Gastrocnemius medialis (tissue), 4 donors: ENCODE measurements around the gene SYS1. TPM values are rescaled to one million over a fixed set of nuclear protein-coding genes. Genes with fewer than 3 reads are reported as not detected.

Experiments
- ATAC-seq, 2 donors: fragments of 150-250 bp; one replicate each; pipeline ENCODE4 v1.9.1; 2016
- DNase-seq, 2 donors: peaks; one replicate each; pipeline ENCODE4 v3.0.0-alpha.2; 2019
- H3K27ac ChIP-seq, 4 donors: fragments of 200-600 bp; sonication (generic); 1 replicate in 1 of 4; 2 replicates in 3 of 4; pipeline ENCODE4 v1.5.1; 2016 to 2018; ENCODE audit warnings: mild to moderate bottlenecking in 2 of 4, moderate library complexity in 1 of 4
- H3K27me3 ChIP-seq, 3 donors: fragments of 200-600 bp; sonication (generic) in 2 of 3; 1 replicate in 1 of 3; 2 replicates in 2 of 3; pipeline versions ENCODE4 v1.5.1 to v1.6.0; 2016 to 2019; ENCODE audit warnings: mild to moderate bottlenecking in 1 of 3, moderate library complexity in 1 of 3
- H3K36me3 ChIP-seq, 2 donors: fragments of 200-600 bp; sonication (generic) in 1 of 2; one replicate each; pipeline ENCODE4 v1.5.1; 2017 to 2018
- H3K4me1 ChIP-seq, 2 donors: fragments of 200-600 bp; sonication (generic) in 1 of 2; one replicate each; pipeline ENCODE4 v1.5.1; 2016 to 2017; ENCODE audit warnings: mild to moderate bottlenecking in 2 of 2
- H3K4me3 ChIP-seq, 4 donors: fragments of 200-600 bp; sonication (generic) in 3 of 4; 1 replicate in 1 of 4; 2 replicates in 3 of 4; pipeline ENCODE4 v1.5.1; 2016 to 2019; ENCODE audit warnings: mild to moderate bottlenecking in 2 of 4
- H3K9me3 ChIP-seq, 3 donors: fragments of 200-600 bp; sonication (generic) in 2 of 3; 1 replicate in 1 of 3; 2 replicates in 2 of 3; pipeline ENCODE4 v1.5.1; 2016 to 2019
- POLR2A ChIP-seq, 2 donors: fragments of 450-650 bp; IDR thresholded peaks; one replicate each; pipeline ENCODE4 v1.6.1; 2017; ENCODE audit warnings: antibody characterized with exemption in 2 of 2, mild to moderate bottlenecking in 2 of 2, moderate library complexity in 2 of 2
- in situ Hi-C, 4 donors: fragments of 200-750 bp; cut with MboI; loops; one replicate each; pipeline versions ENCODE4 v1.15.0 to v1.8.0; 2017; ENCODE audit warnings: low sequenced_read_pairs in 4 of 4
- intact Hi-C: fragments of 100-400 bp; cut with DNase I; formaldehyde crosslinking; loops from one replicate; pipeline ENCODE4 v1.15.1; 2023; ENCODE audit warnings: low total_unique reads
- total RNA-seq, 4 donors: library from RNA; depleted of rRNA; stranded (reverse); fragments of >200 nt; gene quantifications; one replicate each; pipeline versions ENCODE4 v1.1.0 to v1.2.3, GENCODE V29; 2016
- TF ChIP-seq, protein P1 (sequence below), 5 experiments: fragments of 450-650 bp in 3 of 5; fragments of 200-600 bp in 2 of 5; sonication (generic) in 2 of 5; IDR thresholded peaks in 4 of 5; conservative IDR thresholded peaks in 1 of 5; 1 replicate in 4 of 5; 2 replicates in 1 of 5; pipeline ENCODE4 v1.5.1; 2016 to 2019; ENCODE audit warnings: antibody characterized with exemption in 5 of 5, mild to moderate bottlenecking in 3 of 5, moderate library complexity in 3 of 5

Gene SYS1
- total RNA-seq, 4 donors from 2014 or later, result 34.0 to 59.5 (median 43.7) TPM

DNA sequence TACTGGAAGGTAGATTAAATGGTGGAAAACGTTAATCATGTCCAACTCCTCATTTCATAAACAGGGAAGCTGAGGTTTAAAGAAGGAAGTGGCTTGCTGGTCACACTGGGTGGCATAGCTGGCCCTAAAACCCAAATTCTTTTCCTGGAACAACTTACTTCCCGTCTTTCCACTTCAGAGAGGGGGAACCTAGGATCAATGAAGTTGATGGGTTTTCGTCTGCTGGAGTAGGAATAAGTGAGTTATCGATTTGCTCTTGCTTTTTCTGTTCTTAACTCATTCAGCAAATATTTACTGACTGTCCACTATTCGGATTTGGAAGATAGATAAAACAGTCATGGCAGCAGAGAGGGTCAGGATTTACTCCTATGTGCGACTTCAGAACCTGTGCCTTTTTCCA lies 1.2 kb upstream of the SYS1 start:
- ATAC-seq, result no peak
- peaks cover 37 to 39% of the 10 kb centered on the region in 2 donors for H3K4me1 ChIP-seq
- in situ Hi-C loops, result loop anchor here in 1 of 4 donors (5.0 to 25.0 kb wide), 2 partner anchors 76 to 1149 kb away; partner anchors contain the start of gene OSER1

DNA sequence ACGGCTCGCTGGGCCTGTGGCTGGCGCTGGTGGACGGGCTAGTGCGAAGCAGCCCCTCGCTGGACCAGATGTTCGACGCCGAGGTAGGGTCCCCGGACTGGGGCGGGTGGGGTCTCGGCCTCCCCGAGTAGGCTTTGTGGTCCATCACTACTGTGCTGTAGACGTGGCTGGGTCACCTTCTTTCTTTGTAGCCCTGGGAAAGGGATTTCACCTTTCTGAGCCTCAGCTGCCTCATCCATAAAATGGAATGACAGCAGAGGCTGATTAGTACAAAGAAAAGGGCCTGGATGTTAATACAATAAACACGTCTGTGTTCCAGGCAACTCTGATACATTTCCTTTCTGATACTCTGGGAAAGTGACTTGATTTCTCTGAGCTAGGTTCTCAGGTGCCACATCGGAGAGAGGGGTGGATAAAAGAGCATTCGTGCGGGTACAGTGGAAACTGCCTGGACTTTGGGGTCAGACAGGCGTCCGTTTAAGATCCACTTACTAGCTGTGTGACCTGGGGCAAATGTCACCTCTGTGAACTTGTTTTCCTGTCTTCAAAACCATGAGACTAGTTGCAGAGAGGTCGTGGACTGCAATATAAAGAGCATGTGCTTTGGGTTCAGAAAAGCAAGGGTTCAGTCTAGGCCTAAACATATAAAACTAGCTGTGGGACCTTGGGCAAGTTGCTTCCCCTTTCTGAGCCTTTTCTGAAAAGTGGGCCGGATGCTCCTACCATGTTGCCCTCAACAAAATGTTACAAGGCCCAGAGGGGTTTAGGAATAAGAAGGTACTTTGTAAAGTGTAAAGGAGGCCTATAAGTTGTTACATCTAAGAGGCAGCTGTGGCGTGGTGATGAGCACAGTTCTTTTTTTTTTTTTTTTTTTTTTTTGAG lies 896 bp downstream of the SYS1 start:
- Histone ChIP-seq H3K4me3 (peak overlapping the region; percentile 66 to 86 (median 75)), H3K4me1 (peaks cover 22% of the 10 kb centered on the region in 2 donors), H3K36me3 (peaks cover 0 to 34% of the 10 kb centered on the region in 2 donors), H3K27ac (peak overlapping the region; percentile 94 to 99 (median 96)), H3K9me3 (no peaks in the 10 kb centered on the region), H3K27me3 (no peaks in the 10 kb centered on the region)
- intact Hi-C loops (loop anchor here (1.0 to 5.0 kb wide), 4 partner anchors 41 to 428 kb away; partner anchors contain the start of genes DNTTIP1 and WFDC3), in situ Hi-C loops (loop anchor here in 1 of 4 donors (5.0 to 25.0 kb wide), 2 partner anchors 73 to 1152 kb away; partner anchors contain the start of gene OSER1)
- TF ChIP-seq, protein P1, sequence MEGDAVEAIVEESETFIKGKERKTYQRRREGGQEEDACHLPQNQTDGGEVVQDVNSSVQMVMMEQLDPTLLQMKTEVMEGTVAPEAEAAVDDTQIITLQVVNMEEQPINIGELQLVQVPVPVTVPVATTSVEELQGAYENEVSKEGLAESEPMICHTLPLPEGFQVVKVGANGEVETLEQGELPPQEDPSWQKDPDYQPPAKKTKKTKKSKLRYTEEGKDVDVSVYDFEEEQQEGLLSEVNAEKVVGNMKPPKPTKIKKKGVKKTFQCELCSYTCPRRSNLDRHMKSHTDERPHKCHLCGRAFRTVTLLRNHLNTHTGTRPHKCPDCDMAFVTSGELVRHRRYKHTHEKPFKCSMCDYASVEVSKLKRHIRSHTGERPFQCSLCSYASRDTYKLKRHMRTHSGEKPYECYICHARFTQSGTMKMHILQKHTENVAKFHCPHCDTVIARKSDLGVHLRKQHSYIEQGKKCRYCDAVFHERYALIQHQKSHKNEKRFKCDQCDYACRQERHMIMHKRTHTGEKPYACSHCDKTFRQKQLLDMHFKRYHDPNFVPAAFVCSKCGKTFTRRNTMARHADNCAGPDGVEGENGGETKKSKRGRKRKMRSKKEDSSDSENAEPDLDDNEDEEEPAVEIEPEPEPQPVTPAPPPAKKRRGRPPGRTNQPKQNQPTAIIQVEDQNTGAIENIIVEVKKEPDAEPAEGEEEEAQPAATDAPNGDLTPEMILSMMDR (IDR thresholded peaks at IDR 0.05 in 4 of 5, conservative IDR thresholded peaks at IDR 0.05 in 1 of 5), result no peak
- TF ChIP-seq POLR2A (IDR thresholded peaks at IDR 0.05), result no peak
- ATAC-seq (no peak), DNase-seq (no peak)

More for the DNA sequence above, 1.2 kb upstream of the SYS1 start:
- peaks cover 0 to 15% of the 10 kb centered on the region in 2 donors for H3K36me3 ChIP-seq
- H3K27me3 ChIP-seq, result no peaks in the 10 kb centered on the region
- no peak for DNase-seq
- intact Hi-C loops, result loop anchor here (2.0 to 5.0 kb wide), 2 partner anchors 75 to 431 kb away; partner anchors contain the start of genes DNTTIP1 and WFDC3
- peak overlapping the region; percentile 94 to 99 (median 96) for H3K27ac ChIP-seq
- no peaks in the 10 kb centered on the region for H3K9me3 ChIP-seq
- H3K4me3 ChIP-seq, result no peak overlapping the region
- TF ChIP-seq, protein P1 (IDR thresholded peaks at IDR 0.05 in 4 of 5, conservative IDR thresholded peaks at IDR 0.05 in 1 of 5), result no peak
- no peak for TF ChIP-seq POLR2A (IDR thresholded peaks at IDR 0.05)

DNA sequence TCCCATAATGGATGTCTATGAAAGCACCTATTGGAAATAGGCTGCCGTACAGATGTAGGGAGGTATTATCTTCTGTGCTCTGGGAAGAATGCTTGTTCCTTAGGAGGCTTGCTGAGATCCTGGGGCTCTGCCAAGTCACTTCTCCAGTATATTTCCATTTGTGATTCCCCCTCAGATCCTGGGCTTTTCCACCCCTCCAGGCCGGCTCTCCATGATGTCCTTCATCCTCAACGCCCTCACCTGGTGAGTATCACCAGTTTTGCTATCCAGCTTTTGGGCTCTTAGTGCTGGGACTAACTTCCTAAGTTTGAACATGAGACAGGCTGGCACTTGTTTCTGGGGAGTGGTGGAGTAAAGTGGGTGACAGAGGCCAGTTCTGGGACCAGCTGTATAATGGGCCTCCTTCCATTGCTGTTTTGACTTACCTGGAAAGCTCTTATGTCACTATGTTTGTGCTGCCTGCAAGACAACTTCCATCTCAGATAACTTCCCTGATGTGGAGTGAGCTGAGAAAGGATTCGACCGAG lies 2.6 kb downstream of the SYS1 start:
- H3K9me3 ChIP-seq, result no peaks in the 10 kb centered on the region
- DNase-seq (no peak), ATAC-seq (no peak)
- H3K36me3 ChIP-seq, result peaks cover 0 to 34% of the 10 kb centered on the region in 2 donors
- in situ Hi-C loops, result loop anchor here in 1 of 4 donors (25.0 kb wide), 1 partner anchor 1153 kb away; the partner anchor contains the start of gene OSER1
- H3K27me3 ChIP-seq, result no peaks in the 10 kb centered on the region
- TF ChIP-seq, protein P1 (IDR thresholded peaks at IDR 0.05 in 4 of 5, conservative IDR thresholded peaks at IDR 0.05 in 1 of 5), result no peak
- TF ChIP-seq POLR2A (IDR thresholded peaks at IDR 0.05), result no peak
- H3K4me3 ChIP-seq, result no peak overlapping the region
- H3K4me1 ChIP-seq, result peaks cover 8% of the 10 kb centered on the region in 2 donors
- H3K27ac ChIP-seq, result peak overlapping the region in 1 of 4 donors; percentile 2
- intact Hi-C loops, result no loop called here

DNA sequence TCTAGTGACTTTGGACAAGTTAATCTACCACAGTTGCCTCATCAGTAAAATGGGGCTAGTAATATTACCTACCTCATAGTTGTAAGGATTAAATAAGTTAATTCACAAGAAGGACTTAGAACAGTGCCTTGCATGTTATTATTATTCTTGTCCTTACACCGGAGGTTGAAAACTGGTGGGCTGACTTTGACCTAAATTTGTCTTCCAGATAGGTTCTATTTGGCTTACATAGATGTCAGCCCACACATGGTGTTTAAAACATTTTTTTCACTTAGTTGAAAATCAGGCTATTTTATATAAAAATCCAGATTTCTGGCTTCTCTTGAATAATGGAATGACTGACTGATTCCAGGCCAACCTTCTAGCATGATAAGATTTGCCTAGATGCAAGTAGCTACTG lies 3.2 kb downstream of the SYS1 start:
- Histone ChIP-seq H3K27me3 (no peaks in the 10 kb centered on the region), H3K4me1 (peaks cover 8% of the 10 kb centered on the region in 2 donors), H3K4me3 (no peak overlapping the region), H3K36me3 (peaks cover 0 to 34% of the 10 kb centered on the region in 2 donors), H3K9me3 (no peaks in the 10 kb centered on the region), H3K27ac (no peak overlapping the region)
- intact Hi-C loops, result no loop called here
- no peak for TF ChIP-seq POLR2A (IDR thresholded peaks at IDR 0.05)
- TF ChIP-seq, protein P1 (IDR thresholded peaks at IDR 0.05 in 4 of 5, conservative IDR thresholded peaks at IDR 0.05 in 1 of 5), result no peak
- no peak for ATAC-seq
- in situ Hi-C loops, result loop anchor here in 1 of 4 donors (25.0 kb wide), 1 partner anchor 1154 kb away; the partner anchor contains the start of gene OSER1
- no peak for DNase-seq
